Lower leg skin (tissue), 4 donors: ENCODE data around the gene DBP. TPM values are rescaled to one million over a fixed set of nuclear protein-coding genes. Genes with fewer than 3 reads are reported as not detected.

Source experiments
- DNase-seq, 2 donors: peaks; one replicate each; pipeline ENCODE4 v3.0.0-alpha.2; 2019; ENCODE audit warnings: low spot score in 2 of 2
- H3K4me3 ChIP-seq: fragments of 200-600 bp; sonication (generic); 2 replicates; pipeline ENCODE4 v1.5.1; 2017; ENCODE audit warnings: mild to moderate bottlenecking, low read depth; ENCODE audit not compliant: poor library complexity, severe bottlenecking
- POLR2A ChIP-seq, 2 donors: fragments of 450-650 bp; IDR thresholded peaks; one replicate each; pipeline ENCODE4 v1.6.1; 2016 to 2017; ENCODE audit warnings: antibody characterized with exemption in 2 of 2, mild to moderate bottlenecking in 1 of 2, moderate library complexity in 1 of 2
- WGBS, 2 donors: methylation state at CpG; one replicate each; pipeline ENCODE4 v1.1.5; 2018; 5-methylcytosine and 5-hydroxymethylcytosine counted together
- intact Hi-C: fragments of 100-400 bp; cut with DNase I; formaldehyde crosslinking; loops from one replicate; pipeline ENCODE4 v1.15.0; 2023; ENCODE audit warnings: low total_unique reads
- total RNA-seq, 4 donors: library from RNA; depleted of rRNA; stranded (reverse); fragments of >200 nt; gene quantifications; one replicate each; pipeline ENCODE4 v1.1.0, GENCODE V29; 2016
- TF ChIP-seq, protein P1 (sequence below), 3 donors: fragments of 450-650 bp; IDR thresholded peaks; one replicate each; pipeline ENCODE4 v1.5.1; 2016; ENCODE audit warnings: antibody characterized with exemption in 3 of 3, mild to moderate bottlenecking in 3 of 3, moderate library complexity in 2 of 3

Gene DBP
- total RNA-seq, 4 donors from 2014 or later = 21.1 to 41.6 (median 24.8) TPM

DNA sequence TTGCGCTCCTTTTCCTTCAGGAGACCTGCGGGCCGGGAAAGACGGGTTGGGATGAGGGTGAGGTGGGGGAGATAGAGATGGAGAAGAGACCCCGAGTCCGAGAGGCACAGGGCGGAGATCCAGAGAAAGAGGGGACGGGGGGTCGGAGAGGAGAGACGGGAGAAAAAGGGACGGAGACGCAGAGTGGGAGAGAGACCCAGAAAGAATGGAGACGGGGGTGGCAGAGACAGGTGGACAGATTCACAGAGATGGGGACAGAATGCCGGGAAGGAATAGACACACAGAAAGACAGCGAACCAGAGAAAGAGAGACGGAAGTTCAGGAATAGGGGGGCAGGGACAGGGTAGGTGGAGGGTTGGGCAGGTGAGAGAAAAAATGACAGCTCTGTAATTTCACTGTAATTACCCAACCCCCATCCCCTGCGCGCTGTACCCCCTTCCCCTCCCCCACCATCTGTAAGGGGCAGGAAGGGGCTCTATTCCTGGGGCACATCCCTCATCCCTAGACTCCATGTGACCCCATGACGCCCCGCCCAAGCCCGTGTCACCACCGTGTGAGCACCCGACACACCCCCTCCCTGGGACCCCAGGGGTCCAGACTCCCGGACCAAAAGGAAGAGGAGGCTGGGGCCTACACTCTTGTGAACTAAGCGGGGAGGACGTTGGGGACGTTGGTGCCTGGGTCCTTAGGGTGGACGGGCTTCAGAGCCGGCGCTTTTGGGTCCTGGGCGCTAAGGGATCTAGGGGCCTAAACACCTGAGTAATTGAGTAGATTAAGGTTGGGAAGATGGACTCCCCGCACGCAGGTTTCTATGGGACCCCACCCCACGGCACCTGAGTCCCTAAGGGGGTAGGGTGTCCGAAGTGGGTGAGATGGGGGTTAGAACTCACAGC is 967 bp downstream of the DBP start:
- 0% methylated on average over 35 of the region's 35 CpGs for WGBS, 2 donors
- peak in 1 of 2 donors; percentile 94 for DNase-seq
- intact Hi-C loops = no loop called here
- peak overlapping the region; percentile 59 for H3K4me3 ChIP-seq
- TF ChIP-seq, protein P1, sequence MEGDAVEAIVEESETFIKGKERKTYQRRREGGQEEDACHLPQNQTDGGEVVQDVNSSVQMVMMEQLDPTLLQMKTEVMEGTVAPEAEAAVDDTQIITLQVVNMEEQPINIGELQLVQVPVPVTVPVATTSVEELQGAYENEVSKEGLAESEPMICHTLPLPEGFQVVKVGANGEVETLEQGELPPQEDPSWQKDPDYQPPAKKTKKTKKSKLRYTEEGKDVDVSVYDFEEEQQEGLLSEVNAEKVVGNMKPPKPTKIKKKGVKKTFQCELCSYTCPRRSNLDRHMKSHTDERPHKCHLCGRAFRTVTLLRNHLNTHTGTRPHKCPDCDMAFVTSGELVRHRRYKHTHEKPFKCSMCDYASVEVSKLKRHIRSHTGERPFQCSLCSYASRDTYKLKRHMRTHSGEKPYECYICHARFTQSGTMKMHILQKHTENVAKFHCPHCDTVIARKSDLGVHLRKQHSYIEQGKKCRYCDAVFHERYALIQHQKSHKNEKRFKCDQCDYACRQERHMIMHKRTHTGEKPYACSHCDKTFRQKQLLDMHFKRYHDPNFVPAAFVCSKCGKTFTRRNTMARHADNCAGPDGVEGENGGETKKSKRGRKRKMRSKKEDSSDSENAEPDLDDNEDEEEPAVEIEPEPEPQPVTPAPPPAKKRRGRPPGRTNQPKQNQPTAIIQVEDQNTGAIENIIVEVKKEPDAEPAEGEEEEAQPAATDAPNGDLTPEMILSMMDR (IDR thresholded peaks at IDR 0.05) = no peak
- no peak for TF ChIP-seq POLR2A (IDR thresholded peaks at IDR 0.05)

DNA sequence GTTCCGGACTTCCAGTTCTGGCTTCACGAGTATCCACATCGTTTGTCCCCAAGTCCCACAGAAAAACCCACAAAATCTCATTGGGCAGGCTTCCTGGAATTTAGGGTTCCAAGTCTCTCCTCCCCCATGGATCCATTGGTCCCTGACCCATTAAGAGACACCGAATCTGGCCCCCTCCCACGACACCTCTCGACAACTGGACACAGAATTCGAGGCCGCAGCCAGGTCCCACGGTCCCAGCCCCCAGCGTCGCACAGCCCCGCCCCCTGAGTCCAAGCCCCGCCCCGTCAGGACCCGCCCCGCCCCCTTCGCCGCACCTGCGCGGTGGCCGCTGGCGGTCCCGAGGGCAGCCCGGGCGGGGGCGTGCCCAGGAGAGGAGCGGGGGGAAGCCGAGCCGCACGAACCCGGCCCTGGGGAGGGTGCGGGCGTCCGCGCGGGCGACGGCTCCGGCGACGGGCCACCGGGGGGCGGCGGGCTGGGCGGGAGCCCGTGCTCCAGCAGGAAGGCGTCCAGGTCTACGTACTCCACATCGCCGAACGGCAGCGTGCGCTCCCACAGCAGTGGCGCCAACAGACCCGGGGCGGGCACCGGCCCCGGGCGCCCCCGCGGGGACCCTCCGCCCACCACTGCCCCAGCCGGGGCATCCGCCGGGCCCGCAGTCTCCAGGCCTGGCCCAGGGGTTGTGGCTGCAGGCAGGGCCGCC is 1.8 kb downstream of the DBP start:
- intact Hi-C loops = no loop called here
- 0 to 1% methylated on average over 26 to 39 of the region's 67 CpGs for WGBS, 2 donors
- peak overlapping the region; percentile 59 for H3K4me3 ChIP-seq
- TF ChIP-seq, protein P1 (IDR thresholded peaks at IDR 0.05) = no peak
- TF ChIP-seq POLR2A (IDR thresholded peaks at IDR 0.05) = no peak
- peak in 1 of 2 donors; percentile 94 for DNase-seq

DNA sequence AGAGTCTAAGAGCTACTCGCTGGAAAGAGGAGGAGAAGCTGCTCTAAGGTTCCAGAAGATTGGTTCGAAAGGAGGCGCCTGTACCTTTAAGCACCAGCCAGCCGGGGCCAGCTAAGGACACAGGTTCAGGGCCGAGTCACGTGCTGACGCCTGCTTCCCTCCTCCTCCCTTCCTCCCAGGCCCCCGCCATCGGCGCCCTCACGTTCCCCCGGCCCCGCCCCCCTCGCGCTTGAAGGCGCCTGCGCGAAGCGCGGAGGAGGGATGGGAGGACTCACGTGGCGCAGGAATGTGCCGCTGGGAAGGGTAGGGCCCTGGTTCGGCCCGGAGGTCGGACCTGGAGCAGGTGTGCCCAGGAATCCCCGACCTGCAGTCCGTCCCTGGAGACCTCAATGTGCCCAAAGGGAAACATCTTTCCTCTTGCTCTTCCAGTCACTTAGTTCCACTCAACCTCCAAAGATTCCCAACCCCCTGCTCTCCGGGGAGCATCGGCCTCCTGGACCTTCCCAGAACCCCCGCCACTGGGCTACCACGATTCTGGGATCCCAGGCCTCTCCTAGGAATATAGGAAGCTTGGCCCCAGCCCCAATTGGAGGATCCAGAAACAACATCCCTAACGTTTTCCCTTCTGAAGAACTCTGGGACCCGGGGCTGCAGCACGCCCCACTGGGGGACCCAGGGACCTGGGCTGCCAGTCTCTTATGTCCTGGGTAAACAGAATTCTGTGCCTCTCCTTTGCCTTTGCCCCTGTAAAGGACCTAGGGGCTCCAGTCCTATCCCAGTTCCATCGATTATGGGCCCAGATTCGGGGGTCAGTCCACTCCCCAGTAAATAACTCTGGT is 2.5 kb downstream of the DBP start:
- TF ChIP-seq, protein P1 (IDR thresholded peaks at IDR 0.05) = no peak
- TF ChIP-seq POLR2A (IDR thresholded peaks at IDR 0.05) = no peak
- intact Hi-C loops = no loop called here
- DNase-seq = peak; percentile 96 to 99
- 3 to 4% methylated on average over 36 to 37 of the region's 37 CpGs for WGBS, 2 donors
- no peak overlapping the region for H3K4me3 ChIP-seq

DNA sequence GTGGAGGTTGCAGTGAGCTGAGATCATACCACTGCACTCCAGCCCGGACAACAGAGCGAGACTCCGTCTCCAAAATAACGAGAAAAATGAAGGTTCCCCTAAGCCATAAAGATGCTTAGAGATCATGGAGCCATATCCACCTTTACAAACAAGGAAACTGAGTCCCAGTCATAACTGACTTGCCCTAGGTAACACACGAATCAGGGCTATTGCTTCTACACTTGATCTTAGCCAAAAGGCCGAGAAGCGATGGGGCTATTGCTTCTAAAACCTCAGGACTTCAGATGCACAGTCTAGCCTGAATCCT is 3.2 kb downstream of the DBP start:
- intact Hi-C loops = no loop called here
- no peak for DNase-seq
- 23 to 28% methylated on average over 7 of the region's 7 CpGs for WGBS, 2 donors
- H3K4me3 ChIP-seq = no peak overlapping the region
- TF ChIP-seq, protein P1 (IDR thresholded peaks at IDR 0.05) = no peak
- TF ChIP-seq POLR2A (IDR thresholded peaks at IDR 0.05) = no peak

DNA sequence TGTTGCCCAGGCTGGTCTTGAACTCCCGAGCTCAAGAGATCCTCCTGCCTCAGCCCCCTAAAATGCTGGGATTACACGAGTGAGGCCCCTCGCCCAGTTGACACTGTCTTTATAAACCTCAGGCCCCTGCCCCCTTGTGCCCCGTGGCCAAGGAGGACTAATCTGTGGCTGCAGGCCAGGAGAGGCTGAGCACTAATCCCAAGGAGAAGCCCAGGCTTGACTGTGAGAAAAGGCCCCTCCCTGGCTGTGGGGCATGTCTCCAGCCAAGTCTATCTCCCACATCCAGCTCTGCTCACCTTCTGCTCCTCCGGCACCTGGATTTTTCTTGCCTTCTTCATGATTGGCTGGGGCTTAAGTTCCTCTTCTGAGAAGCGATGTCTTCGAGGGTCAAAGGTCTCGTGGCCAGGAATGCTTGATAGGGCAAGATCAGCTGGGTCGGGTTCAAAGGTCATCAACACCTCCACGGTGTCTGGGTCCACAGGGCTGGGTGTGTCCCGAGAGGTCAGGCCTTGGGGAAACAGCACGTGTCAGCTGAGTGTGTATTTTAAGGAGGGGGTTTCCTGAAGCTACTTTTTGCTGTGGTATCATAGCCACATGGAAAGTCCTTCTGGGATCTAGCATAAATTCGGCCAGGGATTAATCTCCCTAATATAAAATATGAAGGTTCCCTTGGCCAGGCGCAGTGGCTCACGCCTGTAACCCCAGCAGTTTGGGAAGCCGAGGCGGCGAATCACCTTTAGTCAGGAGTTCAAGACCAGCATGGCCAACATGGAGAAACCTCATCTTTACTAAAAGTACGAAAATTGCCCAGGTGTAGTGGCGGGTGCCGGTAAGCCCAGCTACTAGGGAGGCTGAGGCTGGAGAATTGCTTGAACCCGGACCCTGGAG is 3.8 kb downstream of the DBP start:
- H3K4me3 ChIP-seq = no peak overlapping the region
- no peak for TF ChIP-seq POLR2A (IDR thresholded peaks at IDR 0.05)
- TF ChIP-seq, protein P1 (IDR thresholded peaks at IDR 0.05) = no peak
- intact Hi-C loops = no loop called here
- no peak for DNase-seq
- 49 to 64% methylated on average over 22 of the region's 22 CpGs for WGBS, 2 donors
